Activated CD8-positive, alpha-beta memory T cell treated with anti-CD3 and anti-CD28 coated beads for 1 hour (primary cell): ENCODE results near the gene UBE2L6.
A peak's percentile ranks its signal among the peaks of the same experiment; 100 is the strongest.

Experiments used
- DNase-seq, 2 donors: peaks; one replicate each; pipeline ENCODE4 v3.0.0-alpha.2; 2020; ENCODE audit warnings: low read depth in 1 of 2; ENCODE audit errors: extremely low read depth in 1 of 2

UBE2L6 gene

DNA sequence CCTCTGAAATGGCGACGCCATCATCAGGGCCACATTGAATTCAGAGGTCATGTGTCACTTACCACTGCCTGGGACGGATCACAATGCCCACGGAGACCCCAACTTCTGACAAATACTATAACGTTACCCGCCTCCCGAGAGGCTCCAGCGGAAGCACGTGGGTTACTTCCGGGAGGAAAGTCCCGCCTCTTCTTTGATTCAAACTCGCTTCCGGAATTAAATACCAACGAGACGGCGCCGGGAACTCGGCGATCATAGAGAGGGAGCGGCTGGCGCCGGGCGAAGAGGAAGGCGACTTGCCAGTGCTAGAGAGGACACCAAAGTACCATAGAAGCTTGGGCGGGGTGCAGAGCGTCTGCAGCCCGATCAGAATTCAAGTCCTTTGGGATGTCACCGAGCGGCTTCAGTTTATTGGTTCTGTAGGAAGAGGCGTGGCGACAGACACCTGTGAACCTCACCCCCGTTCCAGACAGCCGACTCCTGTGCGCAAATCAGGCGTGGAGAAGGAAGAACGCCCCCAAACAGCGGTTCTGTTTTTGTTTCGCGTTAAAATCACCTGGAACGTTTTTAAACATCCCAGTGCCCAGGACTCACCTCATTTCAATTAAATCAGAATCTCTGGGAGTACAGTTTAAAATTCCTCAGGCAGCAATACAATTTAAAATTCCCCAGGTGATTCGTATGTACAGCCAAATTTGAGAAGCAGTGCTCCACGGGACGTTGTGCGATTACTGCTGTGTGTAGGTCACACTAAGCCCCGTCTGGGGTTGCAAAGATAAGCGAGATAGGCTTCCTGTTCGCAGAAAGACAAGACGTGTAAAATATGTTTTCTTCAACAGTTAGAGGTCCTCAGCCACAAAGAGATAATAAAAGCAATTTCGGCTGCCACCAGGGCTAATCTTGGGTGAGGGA lies 36.6 kb downstream of the UBE2L6 start, which contains the start of gene TIMM10:
TIMM10 (minus strand) TSS at position 159 of the 912 bp plus-strand sequence. CDS start 565 bp downstream, outside the sequence.
- DNase-seq, result peak; percentile 83 to 85

DNA sequence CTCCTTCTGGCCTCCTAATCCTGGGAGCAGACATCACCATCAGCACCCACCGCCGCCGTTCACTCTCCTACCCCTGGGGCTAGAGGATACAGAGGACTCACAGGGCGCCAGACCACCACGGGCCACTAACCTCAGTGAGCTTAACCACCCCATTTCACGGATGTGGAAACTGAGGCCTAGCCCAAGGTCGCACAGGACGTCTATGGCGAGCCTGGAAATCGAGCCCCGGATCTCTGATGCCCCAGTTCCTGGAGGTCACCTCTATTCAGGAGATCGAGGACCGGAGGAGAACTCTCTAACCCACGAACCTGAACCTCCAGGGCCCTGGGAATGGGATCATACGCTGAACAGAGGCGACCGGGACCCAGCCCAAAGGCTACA lies 37.3 kb downstream of the UBE2L6 start:
- DNase-seq, result no peak

DNA sequence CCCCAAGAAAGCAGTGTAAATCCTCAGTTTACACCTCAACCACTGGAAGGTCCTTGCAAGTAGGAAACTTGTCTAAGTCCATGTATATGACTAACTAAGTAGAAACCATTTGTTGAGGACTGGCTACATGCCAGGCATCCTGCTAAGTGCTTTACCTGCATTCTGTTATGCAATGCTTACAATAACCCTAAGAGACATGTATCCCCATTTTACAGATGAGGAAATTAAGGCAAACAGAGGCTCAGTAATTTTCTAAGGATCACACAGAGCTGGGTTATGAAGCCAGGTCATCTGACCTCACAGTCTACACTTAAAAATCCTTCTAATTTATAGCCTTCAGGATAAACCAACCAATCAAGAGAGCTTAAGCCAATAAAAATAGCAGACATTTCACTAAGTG lies 38.5 kb downstream of the UBE2L6 start:
- no peak for DNase-seq

DNA sequence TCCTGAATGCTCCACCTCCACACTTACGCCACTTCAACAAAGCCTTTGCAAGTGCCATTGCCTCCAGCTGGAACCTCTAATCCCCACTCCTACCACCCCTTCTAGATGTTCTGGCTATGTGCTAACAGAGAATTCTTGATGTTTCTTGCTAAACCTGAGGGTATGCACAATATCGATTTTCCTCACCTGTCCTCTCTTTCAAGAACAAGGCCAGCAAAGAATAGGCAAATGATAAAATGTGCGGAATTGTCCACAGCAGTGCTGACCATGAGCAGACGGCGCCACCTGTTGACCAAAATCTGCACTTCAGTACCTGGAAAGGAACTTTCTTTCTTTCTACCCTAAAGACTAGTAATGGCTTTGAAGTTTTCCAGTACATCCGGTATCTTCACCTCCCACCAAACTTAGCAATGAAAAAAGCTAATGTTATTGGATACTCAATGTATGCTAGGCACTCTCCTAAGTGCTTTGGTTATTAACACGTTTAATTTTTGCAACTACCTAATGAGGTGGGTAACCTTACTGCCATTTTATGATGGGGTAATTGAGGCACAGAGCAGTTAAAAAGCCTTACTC lies 40.3 kb downstream of the UBE2L6 start:
- DNase-seq, result peak; percentile 45 to 56

DNA sequence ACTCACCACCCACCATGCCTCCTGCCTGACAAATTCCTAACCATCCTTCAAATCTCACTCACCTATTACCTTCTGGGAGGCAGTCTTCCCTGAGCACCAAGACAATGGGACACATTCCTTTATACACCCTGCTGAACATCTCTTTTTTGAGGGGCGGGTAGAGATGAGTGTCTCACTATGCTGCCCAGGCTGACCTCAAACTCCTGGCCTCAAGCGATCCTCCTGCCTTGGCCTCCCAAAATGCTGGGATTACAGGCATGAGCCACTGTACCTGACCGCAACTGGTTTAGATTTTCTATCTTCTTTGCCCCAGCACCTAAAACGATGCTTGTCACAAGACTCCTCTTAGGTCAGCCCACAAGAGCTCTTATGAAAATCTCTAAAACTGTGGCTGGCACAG lies 44.1 kb downstream of the UBE2L6 start:
- DNase-seq, result no peak

DNA sequence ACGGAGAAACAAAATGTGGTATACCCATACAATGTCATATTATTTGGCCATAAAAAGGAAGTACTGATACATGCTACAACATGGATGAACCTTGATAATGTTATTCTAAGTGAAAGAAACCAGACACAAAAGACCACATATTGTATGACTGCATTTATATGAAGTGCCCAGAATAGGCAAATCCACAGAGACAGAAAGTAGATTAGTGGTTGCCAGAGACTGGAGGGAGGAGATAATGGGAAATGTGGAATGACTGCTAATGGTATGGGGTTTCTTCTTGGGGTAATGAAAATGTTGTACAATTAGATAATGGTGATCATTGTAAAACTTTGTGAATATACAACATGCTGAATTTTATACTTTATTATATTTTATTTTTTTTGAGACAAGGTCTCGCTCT lies 46.4 kb downstream of the UBE2L6 start:
- no peak for DNase-seq

DNA sequence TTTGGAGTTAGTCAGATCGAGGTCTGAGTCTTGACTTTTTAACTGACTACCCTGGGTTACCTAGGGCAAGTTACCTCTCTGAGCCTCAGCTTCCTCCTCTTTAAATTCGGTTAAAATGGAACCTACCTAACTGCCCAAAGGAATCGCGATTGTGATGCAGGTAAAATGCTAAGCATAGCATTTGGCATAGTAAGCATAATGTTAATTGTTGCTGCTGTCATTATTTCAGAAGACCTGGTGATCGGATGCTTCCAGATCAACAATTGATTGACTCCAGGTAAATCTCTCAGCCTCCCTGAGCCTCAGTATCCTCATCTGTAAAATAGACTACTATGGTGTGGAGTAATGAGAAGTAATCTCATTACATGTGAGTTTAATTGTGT lies 51.4 kb downstream of the UBE2L6 start:
- no peak for DNase-seq

DNA sequence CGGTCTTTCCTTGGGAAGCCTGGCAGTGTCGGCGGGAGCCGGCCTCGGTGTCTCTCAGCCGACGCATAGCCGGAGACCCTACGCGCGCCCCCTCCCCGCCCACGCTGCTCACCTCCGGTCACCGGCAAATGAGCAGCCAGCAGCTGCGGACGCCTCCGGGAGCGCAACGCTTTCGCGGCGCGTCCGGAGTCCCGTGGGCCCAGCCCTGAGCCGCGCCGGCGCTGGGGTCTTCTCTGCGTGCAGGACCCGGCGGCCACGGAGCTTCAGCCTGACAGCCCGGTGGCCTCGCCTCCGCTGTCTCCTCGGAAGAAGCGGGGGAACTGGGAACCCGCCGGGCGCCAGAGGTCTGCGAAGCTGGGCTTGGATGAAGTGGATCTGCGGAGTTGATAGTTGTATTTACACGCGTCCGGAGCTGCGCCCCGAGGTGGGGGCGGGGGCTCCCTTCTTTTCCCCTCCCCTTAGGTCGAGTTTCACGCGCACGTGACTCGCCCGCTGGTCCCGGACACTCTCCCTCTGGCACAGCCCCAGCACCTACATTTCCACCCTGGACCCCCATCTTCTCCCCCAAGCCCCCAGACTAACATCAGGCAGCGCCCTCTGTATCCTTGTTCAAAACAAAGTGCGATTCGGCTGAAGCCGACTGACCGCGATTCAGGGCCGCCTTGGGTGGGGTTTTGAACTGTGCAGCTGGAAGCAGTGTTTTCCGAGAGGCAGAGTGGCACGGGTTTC lies 52.0 kb downstream of the UBE2L6 start, which contains the start of gene SLC43A1:
SLC43A1 (minus strand) TSS at position 371 of the 729 bp plus-strand sequence. CDS start 1,591 bp downstream, outside the sequence.
- no peak for DNase-seq

DNA sequence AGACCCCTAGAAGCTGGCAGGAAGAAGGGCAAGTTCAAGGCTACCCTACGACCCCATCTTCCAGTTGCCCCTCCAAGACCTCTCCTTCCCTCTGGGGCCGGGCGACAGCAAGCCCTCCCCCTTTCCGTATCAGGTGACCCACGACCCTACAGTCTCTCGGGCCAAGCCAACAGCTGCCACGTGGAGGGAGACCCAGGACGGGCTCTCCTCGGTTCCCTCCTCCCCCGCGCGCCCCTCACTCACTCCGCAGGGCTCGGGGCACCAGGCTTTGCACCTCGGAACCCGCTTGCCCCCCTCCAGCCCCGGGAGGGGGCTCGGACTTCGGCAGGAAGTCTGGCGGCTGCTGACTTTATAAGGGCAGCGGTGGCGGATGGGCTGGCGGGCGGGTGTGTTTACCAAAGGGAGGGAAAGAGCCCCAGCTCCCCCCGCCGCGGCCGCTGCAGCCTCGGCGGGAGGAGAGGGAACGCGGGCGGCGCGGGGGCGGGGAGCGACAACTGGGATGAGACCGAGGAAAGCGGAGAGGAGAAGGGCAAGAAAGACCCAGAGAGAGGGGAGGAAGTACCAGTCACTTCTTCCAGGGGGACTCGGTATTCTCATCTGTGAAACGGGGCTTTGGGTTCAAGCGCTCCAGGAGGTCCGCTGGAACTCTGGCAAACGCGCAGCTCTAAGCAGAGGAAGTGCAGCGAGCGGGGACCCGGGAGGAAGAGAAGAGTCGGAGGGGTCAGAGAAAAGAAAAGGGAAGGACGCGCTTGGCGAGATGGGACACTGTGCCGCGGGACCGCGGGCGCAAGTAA lies 52.7 kb downstream of the UBE2L6 start:
- DNase-seq, result no peak

DNA sequence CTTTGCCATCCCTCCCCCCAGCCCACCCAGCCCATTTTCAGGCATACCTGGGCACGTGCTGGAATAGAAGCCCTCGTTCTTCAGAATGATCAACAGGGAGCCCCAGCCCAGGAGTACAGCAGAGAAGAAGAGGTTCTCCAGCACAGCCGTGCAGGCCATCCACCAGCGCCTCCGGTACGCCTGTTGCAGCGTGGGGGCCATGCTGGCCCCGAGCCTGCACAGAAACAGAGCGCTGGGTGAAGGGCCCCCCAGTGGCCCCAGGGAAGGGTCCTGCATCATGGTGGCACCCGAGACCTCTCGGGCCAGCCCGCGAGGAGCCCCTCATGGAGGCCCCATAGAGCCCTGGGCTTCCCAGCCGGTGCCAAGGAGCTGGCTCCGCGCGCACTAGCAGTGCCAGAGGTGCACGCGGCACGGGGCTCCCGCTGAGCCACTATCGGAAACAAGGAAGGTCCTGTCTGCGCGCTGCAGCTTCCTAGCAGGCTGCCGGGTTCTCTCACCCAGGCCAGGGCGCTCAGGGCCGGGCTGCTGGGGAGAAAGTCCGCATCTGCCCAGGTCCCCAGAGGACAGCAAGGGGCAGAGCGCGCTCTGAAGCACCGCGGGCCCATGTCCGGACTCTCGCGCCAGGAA lies 53.4 kb downstream of the UBE2L6 start:
- no peak for DNase-seq

DNA sequence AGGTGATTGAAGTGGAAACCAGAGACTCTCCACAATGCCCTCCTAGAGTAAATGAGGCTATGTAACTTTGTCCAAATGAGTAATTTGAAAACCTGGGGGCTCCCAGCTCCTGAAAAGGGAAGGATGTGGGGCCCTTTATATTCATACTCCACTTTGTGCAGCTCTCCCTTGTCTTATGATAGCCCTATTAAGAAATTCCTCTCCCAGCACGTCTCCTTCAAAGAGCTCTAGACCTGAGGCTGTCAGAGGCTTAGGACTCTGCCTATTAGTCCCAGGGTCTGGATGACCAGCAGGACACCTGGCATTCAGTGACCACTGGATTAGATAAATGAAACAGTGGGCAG lies 54.0 kb downstream of the UBE2L6 start:
- no peak for DNase-seq

DNA sequence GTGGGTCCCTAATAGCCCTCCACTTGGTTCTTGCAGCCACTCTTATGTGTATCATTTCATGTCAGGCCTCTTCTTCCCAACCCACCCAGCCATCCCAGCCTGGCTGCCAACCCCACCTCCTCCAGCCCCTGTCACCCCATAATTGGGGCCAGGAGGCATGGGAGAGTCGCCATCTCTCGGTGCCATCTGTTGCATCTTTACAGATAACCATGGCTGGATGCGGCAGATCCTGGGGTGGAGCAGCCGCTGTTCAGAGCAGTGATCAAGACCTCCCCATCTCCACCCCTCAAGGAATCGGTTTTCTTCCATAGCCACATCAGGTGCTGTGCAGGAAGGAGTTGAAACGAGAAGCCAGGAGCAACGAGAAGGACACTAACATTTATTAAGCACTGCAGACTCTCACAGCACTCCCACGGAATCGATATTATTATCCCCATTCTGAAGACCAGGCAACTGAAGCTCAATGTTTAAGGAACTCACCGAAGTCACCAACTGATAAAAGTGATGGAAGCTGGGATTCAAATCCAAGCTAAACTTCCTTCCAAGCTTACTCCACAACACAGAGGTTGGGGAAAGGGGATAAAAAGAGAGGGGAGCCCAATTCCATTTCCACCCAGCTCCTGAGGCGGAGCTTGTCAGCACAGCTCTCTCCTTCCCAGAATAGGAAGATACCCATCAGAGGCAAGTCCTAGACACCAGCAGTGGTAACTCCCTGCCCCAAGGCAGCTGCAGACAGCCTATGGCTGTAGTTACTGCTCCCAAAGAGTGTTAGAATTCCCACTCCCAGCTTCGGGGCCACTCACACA lies 54.6 kb downstream of the UBE2L6 start:
- no peak for DNase-seq

DNA sequence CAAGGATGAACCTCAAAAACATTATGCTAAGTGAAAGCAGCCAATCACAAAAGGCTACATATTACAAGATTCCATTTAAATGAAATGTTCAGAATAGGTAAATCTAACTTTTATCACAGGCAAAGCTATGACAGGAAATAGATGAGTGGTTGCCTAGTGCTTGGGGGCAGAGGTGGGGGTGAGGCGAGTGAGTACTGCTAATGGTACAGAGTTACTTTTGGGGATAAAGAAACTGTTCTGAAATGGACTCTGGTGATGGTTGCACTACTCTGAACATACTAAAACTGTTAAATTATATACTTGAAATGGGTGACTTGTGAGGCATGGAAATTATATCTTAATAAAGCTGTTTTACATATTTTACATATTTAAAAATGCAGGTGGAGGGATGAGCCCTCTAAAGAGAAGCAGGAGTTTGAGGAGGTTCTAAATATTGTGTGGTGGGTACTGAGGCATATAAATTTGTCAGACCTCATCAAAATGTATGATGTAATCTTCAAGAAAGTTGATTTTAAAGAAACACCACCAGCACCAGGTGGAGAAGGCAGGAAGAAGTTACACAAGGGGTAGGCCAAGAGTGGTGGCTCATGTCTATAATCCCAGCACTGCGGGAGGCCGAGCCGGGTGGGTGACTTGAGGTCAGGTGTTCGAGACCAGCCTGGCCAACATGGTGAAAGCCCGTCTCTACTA lies 55.6 kb downstream of the UBE2L6 start:
- DNase-seq, result no peak

DNA sequence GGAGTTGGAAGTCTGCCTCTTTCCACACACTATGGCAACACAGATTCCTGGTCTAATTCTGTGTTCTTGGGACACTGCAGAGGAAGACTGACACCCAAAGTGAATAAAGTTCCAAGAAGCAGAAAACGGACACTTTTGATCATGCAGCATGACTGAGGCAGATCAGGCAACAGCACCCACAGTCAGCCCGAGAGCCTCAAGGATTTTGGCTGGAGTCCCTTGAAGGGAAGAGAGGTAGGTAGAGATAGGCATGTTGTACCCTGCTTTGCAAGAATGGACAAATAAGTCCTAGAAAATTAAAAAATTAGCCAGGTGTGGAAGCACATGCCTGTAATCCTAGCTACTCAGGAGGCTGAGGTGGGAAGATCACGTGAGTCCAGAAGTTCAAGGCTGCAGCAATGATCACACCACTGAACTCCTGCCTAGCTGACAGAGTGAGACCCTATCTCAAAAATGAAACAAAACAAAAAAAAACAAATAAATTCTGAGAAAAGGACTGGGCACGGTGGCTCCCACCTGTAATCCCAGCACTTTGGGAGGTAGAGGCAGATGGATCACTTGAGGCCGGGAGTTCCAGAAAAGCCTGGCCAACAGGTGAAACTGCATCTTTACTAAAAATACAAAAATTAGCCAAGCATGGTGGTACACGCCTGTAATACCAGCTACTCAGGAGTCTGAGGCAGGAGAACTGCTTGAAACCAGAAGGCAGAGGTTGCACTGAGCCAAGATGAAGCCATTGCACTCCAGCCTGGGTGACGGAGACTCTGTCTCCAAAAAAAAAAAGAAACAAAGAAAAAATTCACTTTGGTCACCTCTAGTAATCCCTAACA lies 58.9 kb downstream of the UBE2L6 start:
- no peak for DNase-seq

DNA sequence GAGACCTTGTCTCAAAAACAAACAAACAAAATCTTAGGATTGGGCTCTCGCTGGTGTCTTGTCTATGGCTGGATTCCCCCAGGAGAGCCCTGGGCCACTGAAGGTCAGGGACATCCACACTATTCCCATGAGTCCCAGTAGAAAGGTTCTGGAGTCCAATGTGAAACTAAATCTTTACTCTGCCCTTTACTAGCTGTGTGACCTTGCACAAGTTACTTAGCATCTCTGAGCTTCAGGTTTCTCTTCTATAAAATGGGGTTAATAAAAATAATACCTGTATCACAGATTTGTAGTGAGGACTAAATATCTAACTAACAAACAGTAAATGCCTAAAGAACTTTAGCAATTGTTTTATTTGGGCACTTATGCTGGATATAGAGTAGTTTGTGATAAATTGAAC lies 61.0 kb downstream of the UBE2L6 start:
- DNase-seq, result no peak

DNA sequence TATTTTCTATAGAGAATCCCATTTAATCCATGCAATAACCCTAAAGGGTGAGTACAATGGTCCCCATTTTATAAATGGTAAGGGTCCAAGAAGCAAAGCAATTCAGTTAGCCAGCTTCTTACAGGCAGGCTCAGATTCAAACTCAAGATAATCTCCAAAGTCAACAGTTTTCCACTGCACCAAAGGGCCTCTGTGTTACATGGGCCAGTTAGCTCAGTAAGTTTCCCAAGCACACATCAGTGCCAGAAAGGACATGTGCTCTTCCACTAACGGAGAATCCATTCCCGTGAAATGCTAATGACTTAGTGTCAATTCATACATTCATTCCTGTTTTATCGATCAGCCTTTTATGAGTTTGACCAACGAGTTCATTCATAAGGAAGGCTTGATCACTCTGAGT lies 63.0 kb downstream of the UBE2L6 start:
- no peak for DNase-seq

DNA sequence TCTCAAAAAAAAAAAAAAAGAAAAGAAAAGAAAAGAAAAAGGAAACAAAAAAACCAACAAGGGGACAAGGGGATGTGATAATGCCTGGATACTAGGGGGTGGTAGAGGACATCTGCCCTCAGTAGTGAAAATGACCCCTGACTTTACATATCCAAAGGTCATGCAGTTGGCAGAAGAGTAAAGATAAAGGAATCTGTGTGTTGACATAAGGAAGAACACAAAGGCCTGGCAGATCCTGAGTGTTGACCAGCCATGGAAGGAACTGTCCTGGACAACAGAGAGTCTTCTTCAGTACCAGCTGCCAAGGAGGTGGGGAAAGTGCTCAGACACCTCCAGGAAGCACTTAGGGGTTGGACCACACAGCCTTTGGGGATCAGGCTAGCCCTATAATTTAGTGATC lies 64.6 kb downstream of the UBE2L6 start:
- DNase-seq, result no peak

DNA sequence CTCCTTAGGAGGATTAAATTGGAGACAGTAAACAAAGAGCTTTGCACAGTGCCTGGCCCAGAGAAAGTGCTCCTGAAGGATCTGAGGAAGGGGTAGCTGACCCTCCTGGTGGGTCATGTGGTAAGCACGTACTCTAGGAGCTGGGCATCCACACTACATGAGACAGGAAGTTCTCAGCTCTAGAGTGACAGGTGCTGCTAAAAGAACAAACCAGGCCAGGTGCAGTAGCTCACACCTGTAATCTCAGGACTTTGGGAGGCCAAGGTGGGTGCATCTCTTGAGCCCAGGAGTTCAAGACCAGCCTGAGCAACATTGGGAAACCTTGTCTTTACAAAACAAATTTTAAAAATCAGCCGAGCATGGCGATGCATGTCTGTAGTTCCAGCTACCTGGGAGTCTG lies 65.1 kb downstream of the UBE2L6 start:
- no peak for DNase-seq
